OCI-LY3 (cell line): ENCODE measurements around the gene IVNS1ABP.
"Not testable (repeated sequence)": the region's sequence is repeated elsewhere in the genome, so short reads cannot be mapped to it uniquely, and the experiment has no call there.

Experiments used
- H2AFZ ChIP-seq: fragments of 200-600, 300-600 bp; shearing (Covaris generic); 2 replicates; pipeline ENCODE4 v1.6.0; 2014; ENCODE audit warnings: antibody characterized with exemption, low read depth, low read length
- H3K27ac ChIP-seq: fragments of 200-600, 300-600 bp; sonication (generic); 2 replicates; pipeline ENCODE4 v1.5.1; 2014; ENCODE audit warnings: mild to moderate bottlenecking, low read length, moderate library complexity, mixed read lengths
- H3K27me3 ChIP-seq: fragments of 200-600, 300-600 bp; sonication (generic); 2 replicates; pipeline ENCODE4 v1.6.1; 2014; ENCODE audit warnings: low read depth, low read length, mixed read lengths
- H3K36me3 ChIP-seq: fragments of 200-600, 300-600 bp; sonication (generic); replicated peaks from 2 replicates; pipeline ENCODE3; 2014; ENCODE audit warnings: low read depth, low read length, mixed read lengths
- H3K4me1 ChIP-seq: fragments of 300-600, 200-600 bp; sonication (generic); 2 replicates; pipeline ENCODE4 v1.6.1; 2014; ENCODE audit warnings: low read length, mixed read lengths
- H3K4me2 ChIP-seq: fragments of 200-600, 300-600 bp; sonication (generic); 2 replicates; pipeline ENCODE4 v1.6.1; 2014; ENCODE audit warnings: low read length, mixed read lengths
- H3K4me3 ChIP-seq: fragments of 300-600, 200-600 bp; sonication (generic); 2 replicates; pipeline ENCODE4 v1.5.1; 2014; ENCODE audit warnings: antibody characterized with exemption, mild to moderate bottlenecking, low read length, moderate library complexity
- H3K79me2 ChIP-seq: fragments of 300-600, 200-600 bp; shearing (Covaris generic); 2 replicates; pipeline ENCODE4 v1.6.1; 2014; ENCODE audit warnings: mild to moderate bottlenecking, low read length, mixed read lengths
- H3K9ac ChIP-seq: fragments of 300-600, 200-600 bp; shearing (Covaris generic); 2 replicates; pipeline ENCODE4 v1.6.0; 2014; ENCODE audit warnings: mild to moderate bottlenecking, low read length, moderate library complexity
- H3K9me3 ChIP-seq: fragments of 200-600, 300-600 bp; shearing (Covaris generic); 2 replicates; pipeline ENCODE4 v1.6.1; 2014; ENCODE audit warnings: low read length, mixed read lengths; ENCODE audit not compliant: insufficient read depth
- H4K20me1 ChIP-seq: fragments of 200-600, 300-600 bp; sonication (generic); 2 replicates; pipeline ENCODE4 v1.6.1; 2016; ENCODE audit warnings: low read length, mixed read lengths; ENCODE audit not compliant: insufficient read depth
- EZH2phosphoT487 ChIP-seq: fragments of 200-600 bp; shearing (Covaris generic); IDR thresholded peaks from 2 replicates; pipeline ENCODE4 v1.6.1; 2018; ENCODE audit warnings: antibody characterized with exemption, mixed run types, low read depth
- TF ChIP-seq, protein P1 (sequence below): fragments of 200-600, 300-600 bp; sonication (generic); IDR thresholded peaks from 2 replicates; pipeline ENCODE4 v1.5.1; 2014; ENCODE audit warnings: antibody characterized with exemption, low read length, low read depth

IVNS1ABP gene

DNA sequence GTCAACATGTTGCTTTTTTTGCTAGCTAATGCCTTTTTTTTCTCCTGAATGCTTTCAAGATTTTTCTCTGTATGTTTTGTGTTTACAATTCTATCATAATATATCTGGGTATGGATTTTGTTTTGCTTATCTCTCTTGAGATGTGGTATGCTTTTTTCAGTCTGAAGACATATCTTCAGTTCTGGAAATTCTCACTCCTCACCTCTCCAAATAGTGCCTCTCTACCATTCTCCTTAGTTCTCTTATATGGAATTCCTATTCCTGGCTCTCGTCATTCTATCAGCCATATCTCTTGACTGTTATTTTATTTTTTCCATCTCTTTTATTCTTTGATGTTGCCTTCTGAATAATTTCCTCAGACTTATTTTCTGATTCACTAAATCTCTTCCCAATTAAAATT, 58.4 kb downstream of the IVNS1ABP start:
- Histone ChIP-seq H3K4me1 (peaks cover 13% of the 10 kb centered on the region), H4K20me1 (no peaks in the 10 kb centered on the region), H3K9me3 (no peaks in the 10 kb centered on the region), H3K79me2 (no peaks in the 10 kb centered on the region), H3K27ac (no peak overlapping the region), H2AFZ (no peak overlapping the region), H3K4me3 (no peak overlapping the region), H3K36me3 (no peaks in the 10 kb centered on the region), H3K9ac (no peak overlapping the region), H3K27me3 (no peaks in the 10 kb centered on the region), H3K4me2 (no peak overlapping the region)
- TF ChIP-seq EZH2phosphoT487, result no peak
- TF ChIP-seq, protein P1, sequence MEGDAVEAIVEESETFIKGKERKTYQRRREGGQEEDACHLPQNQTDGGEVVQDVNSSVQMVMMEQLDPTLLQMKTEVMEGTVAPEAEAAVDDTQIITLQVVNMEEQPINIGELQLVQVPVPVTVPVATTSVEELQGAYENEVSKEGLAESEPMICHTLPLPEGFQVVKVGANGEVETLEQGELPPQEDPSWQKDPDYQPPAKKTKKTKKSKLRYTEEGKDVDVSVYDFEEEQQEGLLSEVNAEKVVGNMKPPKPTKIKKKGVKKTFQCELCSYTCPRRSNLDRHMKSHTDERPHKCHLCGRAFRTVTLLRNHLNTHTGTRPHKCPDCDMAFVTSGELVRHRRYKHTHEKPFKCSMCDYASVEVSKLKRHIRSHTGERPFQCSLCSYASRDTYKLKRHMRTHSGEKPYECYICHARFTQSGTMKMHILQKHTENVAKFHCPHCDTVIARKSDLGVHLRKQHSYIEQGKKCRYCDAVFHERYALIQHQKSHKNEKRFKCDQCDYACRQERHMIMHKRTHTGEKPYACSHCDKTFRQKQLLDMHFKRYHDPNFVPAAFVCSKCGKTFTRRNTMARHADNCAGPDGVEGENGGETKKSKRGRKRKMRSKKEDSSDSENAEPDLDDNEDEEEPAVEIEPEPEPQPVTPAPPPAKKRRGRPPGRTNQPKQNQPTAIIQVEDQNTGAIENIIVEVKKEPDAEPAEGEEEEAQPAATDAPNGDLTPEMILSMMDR, result no peak

DNA sequence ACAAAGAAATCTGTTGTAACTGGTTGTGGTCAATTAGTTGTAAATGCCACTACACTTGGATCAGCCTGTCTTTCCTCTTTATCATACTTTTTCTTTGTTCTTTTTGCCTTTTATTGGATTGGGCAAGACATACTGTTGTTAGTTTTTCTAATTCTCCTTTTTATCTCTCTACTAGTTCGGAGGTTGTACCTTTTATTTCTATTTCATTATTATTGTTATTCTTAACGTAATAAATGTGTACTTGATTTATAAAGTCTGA, 59.2 kb downstream of the IVNS1ABP start:
- Histone ChIP-seq H3K27ac (no peak overlapping the region), H2AFZ (no peak overlapping the region), H3K36me3 (no peaks in the 10 kb centered on the region), H3K9ac (no peak overlapping the region), H3K4me2 (no peak overlapping the region), H3K4me1 (peaks cover 13% of the 10 kb centered on the region), H3K9me3 (no peaks in the 10 kb centered on the region), H3K27me3 (no peaks in the 10 kb centered on the region), H4K20me1 (no peaks in the 10 kb centered on the region), H3K79me2 (no peaks in the 10 kb centered on the region), H3K4me3 (no peak overlapping the region)
- TF ChIP-seq, protein P1, result no peak
- TF ChIP-seq EZH2phosphoT487, result no peak

DNA sequence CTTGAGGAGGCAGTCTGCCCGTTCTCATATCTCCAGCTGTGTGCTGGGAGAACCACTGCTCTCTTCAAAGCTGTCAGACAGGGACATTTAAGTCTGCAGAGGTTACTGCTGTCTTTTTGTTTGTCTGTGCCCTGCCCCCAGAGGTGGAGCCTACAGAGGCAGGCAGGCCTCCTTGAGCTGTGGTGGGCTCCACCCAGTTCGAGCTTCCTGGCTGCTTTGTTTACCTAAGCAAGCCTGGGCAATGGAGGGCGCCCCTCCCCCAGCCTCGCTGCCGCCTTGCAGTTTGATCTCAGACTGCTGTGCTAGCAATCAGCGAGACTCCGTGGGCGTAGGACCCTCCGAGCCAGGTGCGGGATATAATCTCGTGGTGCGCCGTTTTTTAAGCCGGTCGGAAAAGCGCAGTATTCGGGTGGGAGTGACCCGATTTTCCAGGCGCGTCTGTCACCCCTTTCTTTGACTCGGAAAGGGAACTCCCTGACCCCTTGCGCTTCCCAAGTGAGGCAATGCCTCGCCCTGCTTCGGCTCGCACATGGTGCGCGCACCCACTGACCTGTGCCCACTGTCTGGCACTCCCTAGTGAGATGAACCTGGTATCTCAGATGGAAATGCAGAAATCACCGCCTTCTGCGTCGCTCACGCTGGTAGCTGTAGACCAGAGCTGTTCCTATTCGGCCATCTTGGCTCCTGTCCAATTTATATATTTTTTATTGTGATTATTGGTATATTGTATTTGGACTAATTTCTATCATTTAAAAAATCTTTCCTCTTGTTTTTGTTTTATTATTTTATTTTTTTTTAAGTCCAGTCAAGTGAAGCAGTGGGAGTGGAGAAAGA, 59.7 kb downstream of the IVNS1ABP start:
- not testable (repeated sequence) for H4K20me1 ChIP-seq, H3K27me3 ChIP-seq, H3K4me2 ChIP-seq, H3K27ac ChIP-seq, H3K36me3 ChIP-seq, H2AFZ ChIP-seq, H3K9ac ChIP-seq, H3K4me3 ChIP-seq, H3K79me2 ChIP-seq, H3K9me3 ChIP-seq
- peaks cover 13% of the 10 kb centered on the region for H3K4me1 ChIP-seq

DNA sequence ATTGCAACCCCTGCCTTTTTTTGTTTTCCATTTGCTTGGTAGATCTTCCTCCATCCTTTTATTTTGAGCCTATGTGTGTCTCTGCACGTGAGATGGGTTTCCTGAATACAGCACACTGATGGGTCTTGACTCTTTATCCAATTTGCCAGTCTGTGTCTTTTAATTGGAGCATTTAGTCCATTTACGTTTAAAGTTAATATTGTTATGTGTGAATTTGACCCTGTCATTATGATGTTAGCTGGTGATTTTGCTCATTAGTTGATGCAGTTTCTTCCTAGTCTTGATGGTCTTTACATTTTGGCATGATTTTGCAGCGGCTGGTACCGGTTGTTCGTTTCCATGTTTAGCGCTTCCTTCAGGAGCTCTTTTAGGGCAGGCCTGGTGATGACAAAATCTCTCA, 61.4 kb downstream of the IVNS1ABP start:
- not testable (repeated sequence) for H3K27ac ChIP-seq, H3K9me3 ChIP-seq, H4K20me1 ChIP-seq, H3K9ac ChIP-seq, H3K4me1 ChIP-seq, H3K36me3 ChIP-seq, H2AFZ ChIP-seq, H3K79me2 ChIP-seq, H3K27me3 ChIP-seq, H3K4me2 ChIP-seq, H3K4me3 ChIP-seq

DNA sequence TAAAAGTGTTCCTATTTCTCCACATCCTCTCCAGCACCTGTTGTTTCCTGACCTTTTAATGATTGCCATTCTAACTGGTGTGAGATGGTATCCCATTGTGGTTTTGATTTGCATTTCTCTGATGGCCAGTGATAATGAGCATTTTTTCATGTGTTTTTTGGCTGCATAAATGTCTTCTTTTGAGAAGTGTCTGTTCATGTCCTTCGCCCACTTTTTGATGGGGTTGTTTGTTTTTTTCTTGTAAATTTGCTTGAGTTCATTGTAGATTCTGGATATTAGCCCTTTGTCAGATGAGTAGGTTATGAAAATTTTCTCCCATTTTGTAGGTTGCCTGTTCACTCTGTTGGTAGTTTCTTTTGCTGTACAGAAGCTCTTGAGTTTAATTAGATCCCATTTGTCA, 64.6 kb downstream of the IVNS1ABP start:
- not testable (repeated sequence) for H3K27me3 ChIP-seq, H3K27ac ChIP-seq, H3K4me1 ChIP-seq, H3K9ac ChIP-seq, H3K9me3 ChIP-seq, H3K4me2 ChIP-seq, H3K79me2 ChIP-seq, H4K20me1 ChIP-seq, H2AFZ ChIP-seq, H3K36me3 ChIP-seq, H3K4me3 ChIP-seq

DNA sequence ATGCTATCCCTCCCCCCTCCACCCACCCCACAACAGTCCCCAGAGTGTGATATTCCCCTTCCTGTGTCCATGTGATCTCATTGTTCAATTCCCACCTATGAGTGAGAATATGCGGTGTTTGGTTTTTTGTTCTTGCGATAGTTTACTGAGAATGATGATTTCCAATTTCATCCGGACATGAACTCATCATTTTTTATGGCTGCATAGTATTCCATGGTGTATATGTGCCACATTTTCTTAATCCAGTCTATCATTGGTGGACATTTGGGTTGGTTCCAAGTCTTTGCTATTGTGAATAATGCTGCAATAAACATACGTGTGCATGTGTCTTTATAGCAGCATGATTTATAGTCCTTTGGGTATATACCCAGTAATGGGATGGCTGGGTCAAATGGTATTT, 65.1 kb downstream of the IVNS1ABP start:
- not testable (repeated sequence) for H3K27me3 ChIP-seq, H3K36me3 ChIP-seq, H3K4me3 ChIP-seq, H3K4me1 ChIP-seq, H3K9me3 ChIP-seq, H4K20me1 ChIP-seq, H2AFZ ChIP-seq, H3K4me2 ChIP-seq, H3K79me2 ChIP-seq, H3K9ac ChIP-seq, H3K27ac ChIP-seq
